Measurements from ENCODE around the gene TTC7B.
"Not testable (repeated sequence)": the region's sequence is repeated elsewhere in the genome, so short reads cannot be mapped to it uniquely, and the experiment has no call there.

Gene TTC7B

GRCh38 chr14:90525353-90526028 lies 290.7 kb downstream of the TTC7B start:
- FAIRE-seq, result peak; percentile 92
- DNase-seq (ENCODE audit: extremely low spot score, insufficient read length, low read depth), result not testable (repeated sequence)

DNA sequence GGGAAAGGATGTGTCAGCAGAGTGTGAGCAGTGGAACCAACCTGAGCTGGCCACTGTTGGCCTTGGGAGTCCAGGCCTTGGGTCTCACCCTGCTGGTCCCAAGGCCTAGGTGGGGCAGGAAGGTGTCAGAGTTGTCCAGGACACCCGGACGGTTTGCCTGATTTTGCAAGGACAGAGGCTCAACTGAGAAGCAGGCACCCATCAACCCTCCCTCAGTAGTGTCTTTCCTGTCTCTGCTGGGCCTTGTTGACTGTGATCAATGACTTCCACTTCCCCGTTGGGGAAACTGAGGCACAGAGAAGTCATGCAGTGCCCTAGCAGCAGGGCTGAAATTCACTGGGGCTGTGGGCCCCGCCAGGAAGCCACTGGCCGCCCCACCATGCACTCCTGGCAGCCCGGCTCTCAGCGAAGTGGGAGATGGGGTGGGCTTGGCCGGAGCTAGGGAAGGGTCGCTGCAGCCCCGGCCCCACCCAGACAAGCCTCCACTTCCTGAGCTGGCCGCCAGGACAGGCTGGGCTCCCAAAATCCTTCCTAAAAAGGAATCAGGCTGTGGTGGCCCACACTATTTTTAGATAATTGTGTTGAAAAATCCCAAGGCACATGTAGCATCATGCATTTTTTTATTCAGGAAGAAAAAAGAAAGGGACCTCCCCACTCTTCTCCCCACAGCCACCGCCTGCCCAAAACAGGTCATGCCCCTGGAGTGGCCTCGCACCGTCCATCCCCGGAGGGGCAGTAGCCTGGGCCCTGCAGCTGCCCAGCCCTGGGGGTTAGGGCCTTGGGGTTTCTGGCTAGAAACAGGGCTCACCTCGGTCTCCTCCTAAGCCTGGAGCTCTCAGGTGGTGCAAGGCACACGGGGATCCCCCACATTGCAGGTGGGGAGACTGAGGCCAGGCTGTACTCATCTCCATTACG lies 292.0 kb downstream of the TTC7B start:
- FAIRE-seq (no peak), DNase-seq (ENCODE audit: extremely low spot score, insufficient read length, low read depth) (no peak)

DNA sequence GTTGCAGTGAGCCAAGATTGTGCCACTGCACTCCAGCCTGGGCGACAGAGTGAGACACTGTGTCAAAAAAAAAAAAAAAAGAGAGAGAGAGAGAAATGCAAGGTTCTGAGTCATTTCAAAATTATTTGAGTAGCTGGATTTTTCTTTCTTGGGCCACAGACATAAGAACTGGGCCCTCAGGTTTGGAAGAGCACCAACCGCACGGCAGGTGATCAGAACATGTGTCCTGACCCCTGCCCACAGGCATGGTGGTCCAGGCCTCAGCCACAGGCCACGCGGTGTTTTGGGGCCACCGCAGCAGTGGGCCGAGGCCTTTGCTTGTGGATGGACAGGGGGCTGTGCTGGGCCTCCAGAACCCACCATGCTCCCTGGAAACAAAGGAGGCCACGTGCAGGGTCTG lies 292.7 kb downstream of the TTC7B start:
- DNase-seq (ENCODE audit: extremely low spot score, insufficient read length, low read depth) (no peak), FAIRE-seq (no peak)

- no peak for DNase-seq (ENCODE audit: extremely low spot score, insufficient read length, low read depth)
- no peak for FAIRE-seq
Measured at GRCh38 chr14:90522571-90523191, 293.5 kb downstream of the TTC7B start.

DNA sequence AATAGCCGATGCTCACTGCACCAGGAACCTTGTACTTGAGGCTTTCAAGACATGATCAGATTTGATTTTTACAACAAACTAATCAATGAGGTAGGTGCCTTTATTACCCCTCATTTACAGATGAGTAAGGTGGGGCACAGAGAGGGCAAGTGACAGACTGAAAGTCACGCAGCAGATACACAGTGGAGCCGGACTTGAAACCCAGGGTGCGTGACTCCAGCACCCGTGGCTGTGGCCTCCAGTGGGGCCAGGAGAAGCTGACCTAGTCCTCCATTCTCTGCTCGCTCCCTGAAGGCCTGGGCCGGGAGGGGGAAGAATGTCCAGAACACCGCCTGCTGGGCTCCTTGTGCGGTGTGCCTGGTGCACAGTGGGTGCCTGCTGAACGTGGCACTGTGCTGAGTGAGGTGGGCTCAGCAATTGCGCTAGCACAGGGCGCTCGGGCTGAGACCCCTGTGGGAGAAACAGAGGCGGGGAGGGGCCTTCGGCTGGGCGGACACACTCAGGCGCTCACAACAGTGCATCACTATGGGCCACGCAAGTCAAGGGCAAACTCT lies 294.2 kb downstream of the TTC7B start:
- FAIRE-seq (no peak), DNase-seq (ENCODE audit: extremely low spot score, insufficient read length, low read depth) (no peak)

GRCh38 chr14:90521084-90521929 lies 294.9 kb downstream of the TTC7B start:
- no peak for DNase-seq (ENCODE audit: extremely low spot score, insufficient read length, low read depth)
- FAIRE-seq, result no peak

GRCh38 chr14:90520326-90520725 lies 295.9 kb downstream of the TTC7B start:
- DNase-seq (ENCODE audit: extremely low spot score, insufficient read length, low read depth), result no peak
- FAIRE-seq, result no peak

- no peak for DNase-seq (ENCODE audit: extremely low spot score, insufficient read length, low read depth)
- FAIRE-seq, result no peak
Measured at GRCh38 chr14:90519262-90519920, 296.8 kb downstream of the TTC7B start.

GRCh38 chr14:90518941-90519256 lies 297.3 kb downstream of the TTC7B start:
- peak; percentile 72 for FAIRE-seq
- DNase-seq (ENCODE audit: extremely low spot score, insufficient read length, low read depth), result peak; percentile 18

GRCh38 chr14:90518069-90518940 lies 297.9 kb downstream of the TTC7B start:
- FAIRE-seq, result no peak
- DNase-seq (ENCODE audit: extremely low spot score, insufficient read length, low read depth), result no peak

DNA sequence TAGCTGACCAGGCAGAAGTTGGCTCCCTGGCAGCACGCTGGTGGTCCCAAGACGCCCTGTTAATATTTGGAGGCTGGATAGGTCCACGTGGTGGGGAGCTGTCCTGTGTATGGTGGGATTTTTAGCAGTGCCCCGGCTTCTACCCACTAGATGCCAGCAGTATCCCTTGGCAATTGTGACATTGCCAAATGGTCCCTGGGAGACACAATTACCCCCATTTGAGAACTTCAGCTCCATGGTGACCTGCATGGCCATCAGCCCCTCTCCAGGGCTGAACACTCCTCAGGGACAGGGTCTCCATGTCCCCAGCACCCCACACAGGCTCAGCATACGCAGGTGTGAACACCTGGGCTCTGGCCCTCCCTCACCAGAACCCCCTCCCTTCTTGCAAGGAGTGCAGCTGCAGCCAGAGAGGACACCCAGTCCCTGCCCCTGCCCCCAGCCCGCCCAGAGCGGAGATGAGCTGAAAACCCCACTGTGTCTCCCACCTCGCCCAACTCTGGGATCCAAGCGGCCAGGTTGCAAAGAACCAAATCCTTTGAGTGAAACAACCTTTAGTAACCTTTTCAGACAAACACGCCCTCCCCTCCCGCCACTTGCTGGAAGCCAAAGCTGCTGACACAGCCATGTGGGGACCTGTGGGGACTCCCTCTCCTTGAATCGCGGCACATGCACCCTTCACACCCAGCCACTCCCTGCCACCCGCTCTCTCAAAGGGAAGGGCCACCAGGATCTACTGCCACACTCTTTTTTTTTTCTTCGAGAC lies 299.0 kb downstream of the TTC7B start:
- FAIRE-seq (no peak), DNase-seq (ENCODE audit: extremely low spot score, insufficient read length, low read depth) (no peak)

GRCh38 chr14:90514566-90514965 lies 301.7 kb downstream of the TTC7B start:
- FAIRE-seq, result no peak
- no peak for DNase-seq (ENCODE audit: extremely low spot score, insufficient read length, low read depth)

GRCh38 chr14:90514015-90514398 lies 302.2 kb downstream of the TTC7B start:
- FAIRE-seq (no peak), DNase-seq (ENCODE audit: extremely low spot score, insufficient read length, low read depth) (no peak)

DNA sequence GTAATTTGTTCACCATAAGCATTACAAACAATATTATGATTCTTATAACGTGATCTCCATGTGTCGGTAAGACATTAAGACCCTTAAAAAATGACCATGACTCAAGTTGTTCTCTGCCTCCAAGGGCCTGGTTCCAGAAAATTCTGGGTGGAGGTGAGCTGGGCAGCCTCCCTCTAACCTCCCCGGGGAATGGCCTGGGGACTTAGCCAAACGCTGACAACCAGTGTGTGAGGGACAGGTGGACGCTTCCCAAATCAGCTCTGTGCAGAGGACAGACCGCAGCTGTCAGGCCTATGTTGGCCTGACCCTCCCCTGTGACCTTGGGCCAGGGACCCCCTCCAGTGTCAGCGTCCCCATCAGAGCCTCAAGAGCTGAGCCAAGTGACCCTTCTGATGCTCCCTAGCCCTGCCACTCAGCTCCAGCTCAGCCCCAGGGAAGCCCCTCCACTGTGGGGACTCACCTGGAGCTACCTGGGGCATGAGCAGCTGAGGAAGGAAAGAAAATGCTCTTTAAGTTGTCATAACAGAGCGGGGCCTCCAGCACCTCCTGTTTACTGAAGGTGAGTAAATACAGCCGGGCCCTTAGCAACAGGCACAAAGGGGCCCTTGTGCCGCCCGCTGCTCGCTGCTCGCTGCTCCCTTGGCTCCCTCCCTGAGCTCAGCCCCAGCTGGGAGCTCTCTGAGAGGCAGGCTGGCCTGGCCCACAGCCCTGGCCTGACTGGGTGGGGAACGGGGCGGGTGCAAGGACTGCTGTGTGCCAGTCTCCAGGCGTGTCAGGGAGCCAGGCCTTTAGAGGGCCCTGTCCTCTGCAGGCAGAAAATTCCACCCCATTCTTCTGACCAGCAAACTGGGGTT lies 302.8 kb downstream of the TTC7B start:
- FAIRE-seq, result no peak
- no peak for DNase-seq (ENCODE audit: extremely low spot score, insufficient read length, low read depth)

DNA sequence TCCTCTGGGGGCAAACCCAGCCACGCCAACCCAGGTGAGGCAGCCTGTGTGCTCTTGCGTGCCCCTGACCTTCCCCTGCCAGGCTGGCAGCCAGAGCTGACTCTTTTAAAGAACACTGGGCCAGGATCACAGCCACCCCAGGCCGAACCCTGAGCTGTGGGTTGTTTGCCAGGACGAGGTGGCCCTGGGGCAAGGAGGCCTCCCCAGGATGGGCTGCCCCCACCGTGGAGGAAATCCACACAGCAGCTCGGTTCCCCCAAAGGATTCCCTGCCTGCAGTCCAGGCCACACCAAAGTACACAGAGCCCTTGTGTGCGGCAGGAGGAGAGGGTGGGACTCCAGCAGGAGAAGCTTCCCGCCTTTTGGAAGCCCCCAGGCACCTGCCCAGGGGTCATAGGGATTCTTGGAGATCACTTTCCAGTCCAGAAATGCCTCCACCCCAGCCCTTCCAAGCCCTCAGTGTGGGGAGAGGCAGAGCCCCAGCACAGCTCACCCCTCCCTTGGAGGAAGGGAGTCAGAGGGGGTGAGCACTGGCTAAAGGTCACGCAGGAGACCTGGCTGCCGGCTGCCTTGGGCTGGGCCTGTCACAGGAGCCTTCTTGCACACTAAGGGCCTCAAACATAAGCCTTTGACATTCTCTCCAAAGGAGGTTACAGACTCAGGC lies 303.8 kb downstream of the TTC7B start:
- no peak for FAIRE-seq
- DNase-seq (ENCODE audit: extremely low spot score, insufficient read length, low read depth), result no peak

GRCh38 chr14:90511795-90512328 lies 304.4 kb downstream of the TTC7B start:
- DNase-seq (ENCODE audit: extremely low spot score, insufficient read length, low read depth) (no peak), FAIRE-seq (no peak)

Measured in GM18507 (cell line).